Activated gamma-delta T cell treated with Interleukin-2 at 50 U/mL for 16 hours (primary cell): ENCODE measurements around the gene REEP3.

Experiments used
- DNase-seq: peaks from one replicate; pipeline ENCODE4 v3.0.0-alpha.2; 2020

REEP3 gene

GRCh38 chr10:63515002-63515763 is 6.0 kb upstream of the REEP3 start:
- no peak for DNase-seq

GRCh38 chr10:63516207-63516606 is 5.0 kb upstream of the REEP3 start:
- no peak for DNase-seq

GRCh38 chr10:63518690-63519288 is 2.4 kb upstream of the REEP3 start:
- DNase-seq, result no peak

- peak; percentile 32 for DNase-seq
Measured at GRCh38 chr10:63521416-63522276, 445 bp downstream of the REEP3 start.

DNA sequence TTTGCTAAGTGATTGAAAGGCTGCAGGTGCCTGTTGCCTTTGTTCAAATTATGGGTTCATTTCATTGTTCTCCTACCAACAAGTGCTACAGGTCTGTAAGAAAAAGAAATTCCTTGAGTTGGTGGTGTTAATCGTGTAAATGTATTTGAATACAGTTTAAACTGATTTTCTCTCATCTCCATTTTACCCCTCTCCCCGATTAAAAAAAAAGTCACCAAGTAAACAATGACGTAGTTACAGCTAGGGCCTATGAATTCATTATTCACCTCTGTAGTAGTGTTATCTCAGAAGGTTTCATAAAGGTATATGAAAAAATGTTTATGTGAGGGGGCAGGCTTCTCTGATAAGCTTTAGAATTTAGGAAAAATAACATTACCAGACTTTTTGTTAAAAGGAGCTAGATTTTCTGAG is 1.1 kb downstream of the REEP3 start:
- no peak for DNase-seq

- no peak for DNase-seq
Measured at GRCh38 chr10:63522995-63523394, 1.8 kb downstream of the REEP3 start.

GRCh38 chr10:63525021-63525420 is 3.8 kb downstream of the REEP3 start:
- DNase-seq, result no peak

DNA sequence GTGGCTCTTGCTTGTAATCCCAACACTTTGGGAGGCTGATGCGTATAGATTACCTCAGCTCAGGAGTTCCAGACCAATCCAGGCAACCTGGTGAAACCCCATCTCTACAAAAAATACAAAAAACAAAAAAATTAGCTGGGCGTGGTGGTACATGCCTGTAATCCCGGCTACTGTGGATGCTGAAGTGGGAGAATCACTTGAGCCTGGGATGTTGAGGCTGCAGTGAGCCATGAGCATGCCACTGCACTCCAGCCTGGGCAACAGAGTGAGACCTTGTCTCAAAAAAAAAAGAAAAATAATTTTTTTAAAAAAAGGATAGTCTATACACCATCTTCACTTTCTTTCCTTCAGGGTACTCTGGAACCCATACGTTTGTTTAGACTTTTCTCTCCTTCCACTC is 6.2 kb downstream of the REEP3 start:
- no peak for DNase-seq

DNA sequence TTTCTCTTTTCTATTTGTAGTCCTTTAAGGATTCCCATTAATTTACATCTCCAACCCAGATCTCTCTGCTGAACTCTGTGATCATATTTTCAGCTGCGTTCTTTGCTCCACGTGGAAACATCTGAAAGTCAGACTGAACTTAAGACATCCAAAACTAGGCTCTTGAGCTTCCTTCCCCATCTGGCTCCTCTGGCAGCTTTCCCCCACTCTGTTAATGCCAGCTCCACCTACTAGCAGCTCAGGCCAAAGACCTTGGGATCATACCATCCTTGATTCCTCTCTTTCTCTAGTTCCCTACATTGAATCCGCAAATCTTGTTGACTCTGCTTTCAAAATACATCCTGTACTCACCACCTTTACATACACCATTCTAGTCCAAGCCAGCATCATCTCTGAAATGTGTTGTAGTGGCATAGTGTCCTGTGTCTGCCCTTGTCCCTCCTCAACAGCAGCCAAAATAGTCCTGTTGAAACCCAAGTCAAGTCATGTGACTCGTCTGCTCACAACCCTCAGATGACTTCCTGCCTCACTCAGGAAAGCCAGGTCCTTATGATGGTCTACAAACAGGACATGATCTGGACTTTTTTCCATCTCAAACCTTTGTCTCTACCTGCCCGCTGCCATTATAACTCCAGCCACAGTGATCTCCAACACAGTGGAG is 7.0 kb downstream of the REEP3 start:
- DNase-seq, result no peak

DNA sequence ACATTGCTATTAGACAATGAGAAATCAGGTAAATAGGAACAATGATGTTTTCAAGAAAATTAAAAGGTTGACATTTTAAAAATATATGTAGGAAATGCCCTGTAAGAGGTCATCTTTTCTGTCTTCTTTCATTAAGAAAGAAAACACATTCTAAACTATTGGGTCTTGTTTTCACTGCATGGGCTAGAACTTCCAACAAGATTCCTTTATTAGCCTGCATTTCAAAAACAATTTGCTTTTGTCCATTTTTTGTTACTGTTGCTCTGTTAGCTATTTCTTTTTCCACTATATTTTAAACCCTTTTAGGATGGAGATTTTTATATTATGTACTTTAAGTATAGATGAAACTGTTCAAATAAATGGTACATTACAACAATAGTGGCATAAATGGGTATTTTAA is 9.2 kb downstream of the REEP3 start:
- no peak for DNase-seq

GRCh38 chr10:63534723-63535122 is 13.5 kb downstream of the REEP3 start:
- no peak for DNase-seq

DNA sequence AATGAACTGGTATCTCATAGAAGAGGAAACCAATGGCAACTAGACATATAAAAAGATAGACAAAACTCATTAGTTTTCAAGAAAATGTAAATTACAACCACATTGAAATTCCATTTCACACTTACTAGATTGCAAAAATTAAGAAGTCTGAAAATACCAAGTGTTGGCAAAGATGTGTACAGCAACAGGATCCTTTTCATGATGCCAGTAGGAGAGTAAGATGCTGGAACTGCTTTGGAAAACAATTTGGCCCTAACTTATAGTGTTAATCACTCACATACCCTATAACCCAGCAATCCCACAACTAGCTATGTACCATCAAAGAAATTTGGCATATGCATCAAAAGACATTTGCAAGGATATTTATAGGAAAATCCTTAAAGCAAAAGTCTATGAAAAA is 15.5 kb downstream of the REEP3 start:
- no peak for DNase-seq

DNA sequence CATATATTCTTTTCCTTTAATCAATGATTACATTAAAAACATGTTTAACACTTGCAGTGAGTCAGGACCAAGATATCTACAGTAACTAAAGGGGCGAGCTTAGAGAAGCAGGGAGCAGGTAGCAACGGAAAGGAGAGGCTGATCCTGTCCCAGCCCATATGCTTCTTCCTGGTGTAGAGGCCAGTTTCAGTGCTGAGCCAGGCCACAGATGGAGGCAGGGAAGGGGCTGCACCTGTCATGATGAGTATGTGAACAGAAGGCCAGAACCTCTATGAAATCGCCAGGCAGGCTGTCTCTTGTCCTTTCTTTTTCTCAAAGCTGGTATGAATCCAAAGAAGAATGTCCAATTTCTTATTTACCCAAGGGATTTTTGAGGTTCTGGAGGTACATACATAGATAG is 16.3 kb downstream of the REEP3 start:
- DNase-seq, result no peak

GRCh38 chr10:63539377-63539776 is 18.2 kb downstream of the REEP3 start:
- DNase-seq, result no peak

- no peak for DNase-seq
Measured at GRCh38 chr10:63539994-63540393, 18.8 kb downstream of the REEP3 start.

- DNase-seq, result no peak
Measured at GRCh38 chr10:63542835-63543575, 21.8 kb downstream of the REEP3 start.

GRCh38 chr10:63543576-63543962 is 22.4 kb downstream of the REEP3 start:
- DNase-seq, result no peak

DNA sequence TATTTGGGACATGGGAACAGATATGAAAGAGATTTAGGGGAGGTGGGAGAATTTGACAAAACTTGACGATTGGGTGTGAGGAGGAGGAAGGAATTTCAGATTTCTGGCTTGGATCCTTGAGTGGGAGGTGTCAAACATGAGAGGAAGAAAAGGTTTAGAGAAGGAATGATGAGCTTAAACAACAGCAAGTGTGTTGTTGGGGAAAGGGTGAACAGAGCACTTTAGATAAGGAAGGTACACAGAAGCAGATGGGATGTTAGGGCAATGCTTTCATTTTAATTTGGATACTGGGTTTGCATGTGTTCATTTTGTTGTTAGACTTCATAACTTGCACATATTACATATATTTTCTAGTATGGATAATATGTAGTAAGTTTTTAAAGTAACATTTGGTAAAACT is 23.2 kb downstream of the REEP3 start:
- DNase-seq, result no peak

- DNase-seq, result no peak
Measured at GRCh38 chr10:63547628-63548360, 26.6 kb downstream of the REEP3 start.

DNA sequence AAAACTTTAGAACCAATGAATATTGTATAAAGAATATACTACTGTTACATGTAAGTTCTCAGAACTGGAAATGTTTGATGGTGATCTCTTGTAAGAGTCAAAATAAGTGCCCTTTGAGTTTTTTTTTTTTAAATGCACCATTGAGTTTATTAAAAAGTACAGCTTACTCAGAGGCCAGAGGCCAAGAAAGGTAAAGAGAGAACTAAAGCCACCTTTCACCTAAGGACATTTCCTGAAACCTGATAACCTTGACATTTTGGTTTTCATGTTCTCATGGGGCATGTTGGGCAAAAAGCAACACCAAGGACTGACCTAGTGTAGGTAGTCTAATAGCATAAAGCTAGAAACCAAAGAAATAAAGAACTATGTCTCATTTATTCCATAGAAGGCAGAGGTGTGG is 27.7 kb downstream of the REEP3 start:
- DNase-seq, result no peak

DNA sequence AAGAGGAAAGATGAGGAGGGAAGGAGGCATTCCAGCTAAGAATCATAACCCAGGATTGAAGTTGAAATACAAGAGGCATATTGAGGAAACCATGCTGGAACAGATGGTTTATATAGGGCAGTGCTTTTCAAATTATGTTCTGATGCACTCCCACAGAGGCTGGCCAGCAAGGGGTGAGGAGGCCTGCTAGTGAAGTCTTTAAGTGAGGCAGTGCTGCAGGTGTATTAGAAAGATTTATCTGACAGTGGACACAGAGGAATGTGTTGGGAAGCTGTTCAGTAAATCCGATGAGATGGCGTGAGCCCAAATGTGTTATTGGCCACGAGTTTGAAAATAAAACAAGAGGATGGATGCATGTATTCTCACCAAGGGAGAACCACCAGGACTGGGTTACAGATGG is 28.6 kb downstream of the REEP3 start:
- no peak for DNase-seq

DNA sequence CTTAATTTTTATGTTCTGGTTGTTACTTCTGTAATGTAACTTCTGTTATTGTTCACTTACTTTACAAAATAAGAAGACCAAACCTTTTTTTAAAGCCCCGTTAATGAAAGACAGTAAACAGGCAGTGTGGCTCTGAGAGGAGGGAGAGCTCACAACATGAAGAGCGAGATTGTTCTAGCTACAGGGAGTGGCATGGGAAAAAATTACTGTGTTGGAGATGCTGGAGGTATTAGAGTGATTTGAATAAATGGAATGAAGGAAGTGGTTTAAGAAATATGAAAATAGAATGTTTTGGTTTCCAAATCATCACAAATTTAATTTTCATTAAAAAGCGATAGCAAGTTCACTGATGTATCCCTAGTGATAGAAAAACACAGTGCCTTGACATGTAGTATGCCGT is 31.8 kb downstream of the REEP3 start:
- no peak for DNase-seq
